ENCODE results near the gene IRAK3. TPM values are rescaled to one million over a fixed set of nuclear protein-coding genes. Genes with fewer than 3 reads are reported as not detected.

IRAK3 gene
- total RNA-seq, 4 donors from 2014 or later: 12.2 to 21.5 (median 13.6) TPM

- H3K36me3 ChIP-seq: peaks cover 0 to 7% (median 3%) of the 10 kb centered on the region in 4 donors
- TF ChIP-seq CTCF (IDR thresholded peaks at IDR 0.05) (no peak), POLR2AphosphoS5 (IDR thresholded peaks at IDR 0.05) (no peak), EP300 (IDR thresholded peaks at IDR 0.05) (no peak), POLR2A (IDR thresholded peaks at IDR 0.05; ENCODE audit: low read depth) (no peak)
- H3K27me3 ChIP-seq: peaks cover 0 to 36% (median 0%) of the 10 kb centered on the region in 4 donors
- no peak overlapping the region for H3K4me3 ChIP-seq
- intact Hi-C loops (cut with DNase I): no loop called here
- H3K9me3 ChIP-seq: no peaks in the 10 kb centered on the region
- no peak overlapping the region for H3K27ac ChIP-seq (replicated peaks in 1 of 4)
- H3K4me1 ChIP-seq: peaks cover 0 to 6% (median 0%) of the 10 kb centered on the region in 4 donors
- WGBS: 75% methylated on average over 7 of the region's 7 CpGs
- no peak for DNase-seq (ENCODE audit: extremely low spot score)
These were observed 51.2 kb downstream of the IRAK3 start for GRCh38 chr12:66240096-66240820.

- WGBS: 70% methylated on average over 7 of the region's 7 CpGs
- intact Hi-C loops (cut with DNase I): no loop called here
- no peaks in the 10 kb centered on the region for H3K9me3 ChIP-seq
These were observed 52.3 kb downstream of the IRAK3 start for GRCh38 chr12:66241061-66242043.

GRCh38 chr12:66242311-66242710 lies 53.3 kb downstream of the IRAK3 start:
- Histone ChIP-seq H3K4me3 (no peak overlapping the region), H3K9me3 (no peaks in the 10 kb centered on the region), H3K36me3 (peaks cover 0 to 17% (median 7%) of the 10 kb centered on the region in 4 donors), H3K4me1 (no peaks in the 10 kb centered on the region), H3K27ac (replicated peaks in 1 of 4) (no peak overlapping the region), H3K27me3 (peaks cover 0 to 17% (median 0%) of the 10 kb centered on the region in 4 donors)
- 83% methylated on average over 2 of the region's 2 CpGs for WGBS
- intact Hi-C loops (cut with DNase I): no loop called here
- no peak for DNase-seq (ENCODE audit: extremely low spot score)
- TF ChIP-seq CTCF (IDR thresholded peaks at IDR 0.05): no peak
- no peak for TF ChIP-seq POLR2AphosphoS5 (IDR thresholded peaks at IDR 0.05)
- no peak for TF ChIP-seq POLR2A (IDR thresholded peaks at IDR 0.05; ENCODE audit: low read depth)
- TF ChIP-seq EP300 (IDR thresholded peaks at IDR 0.05): no peak

More at GRCh38 chr12:66241061-66242043, 52.3 kb downstream of the IRAK3 start:
- Histone ChIP-seq H3K4me1 (no peaks in the 10 kb centered on the region), H3K27ac (replicated peaks in 1 of 4) (no peak overlapping the region), H3K36me3 (peaks cover 0 to 14% (median 4%) of the 10 kb centered on the region in 4 donors), H3K27me3 (peaks cover 0 to 26% (median 0%) of the 10 kb centered on the region in 4 donors), H3K4me3 (no peak overlapping the region)
- DNase-seq (ENCODE audit: extremely low spot score): no peak
- no peak for TF ChIP-seq POLR2AphosphoS5 (IDR thresholded peaks at IDR 0.05)
- TF ChIP-seq EP300 (IDR thresholded peaks at IDR 0.05): no peak
- TF ChIP-seq POLR2A (IDR thresholded peaks at IDR 0.05; ENCODE audit: low read depth): no peak
- no peak for TF ChIP-seq CTCF (IDR thresholded peaks at IDR 0.05)

GRCh38 chr12:66243911-66244310 lies 54.9 kb downstream of the IRAK3 start:
- no peaks in the 10 kb centered on the region for H3K4me1 ChIP-seq
- no peaks in the 10 kb centered on the region for H3K9me3 ChIP-seq
- peaks cover 0 to 27% (median 12%) of the 10 kb centered on the region in 4 donors for H3K36me3 ChIP-seq
- no peak for DNase-seq (ENCODE audit: extremely low spot score)
- H3K27me3 ChIP-seq: peaks cover 0 to 14% (median 0%) of the 10 kb centered on the region in 4 donors
- TF ChIP-seq EP300 (IDR thresholded peaks at IDR 0.05): no peak
- TF ChIP-seq POLR2AphosphoS5 (IDR thresholded peaks at IDR 0.05): no peak
- intact Hi-C loops (cut with DNase I): no loop called here
- H3K4me3 ChIP-seq: no peak overlapping the region
- 83% methylated on average over 2 of the region's 2 CpGs for WGBS
- no peak overlapping the region for H3K27ac ChIP-seq (replicated peaks in 1 of 4)

- Histone ChIP-seq H3K4me1 (no peaks in the 10 kb centered on the region), H3K9me3 (no peaks in the 10 kb centered on the region), H3K36me3 (peaks cover 0 to 33% (median 12%) of the 10 kb centered on the region in 4 donors), H3K27me3 (peaks cover 0 to 10% (median 0%) of the 10 kb centered on the region in 4 donors), H3K4me3 (no peak overlapping the region), H3K27ac (replicated peaks in 1 of 4) (no peak overlapping the region)
- TF ChIP-seq EP300 (IDR thresholded peaks at IDR 0.05) (no peak), POLR2AphosphoS5 (IDR thresholded peaks at IDR 0.05) (no peak), POLR2A (IDR thresholded peaks at IDR 0.05; ENCODE audit: low read depth) (no peak), CTCF (IDR thresholded peaks at IDR 0.05) (no peak)
- intact Hi-C loops (cut with DNase I): no loop called here
- WGBS: 91% methylated on average over 1 of the region's 1 CpG
- no peak for DNase-seq (ENCODE audit: extremely low spot score)
These were observed 55.4 kb downstream of the IRAK3 start for GRCh38 chr12:66244446-66244845.

Data from esophagus muscularis mucosa (tissue), 4 donors.